NT2/D1 (cell line): ENCODE data around the gene GOLGA6C.

ENCODE experiments used
- SUZ12 ChIP-seq: IDR thresholded peaks from 2 replicates; pipeline ENCODE4 v1.6.1; 2011; ENCODE audit not compliant: insufficient read length, insufficient read depth; ENCODE audit errors: extremely low read depth
- YY1 ChIP-seq: IDR thresholded peaks from 2 replicates; pipeline ENCODE4 v1.6.1; 2011; ENCODE audit not compliant: insufficient read length, insufficient read depth
- ZNF274 ChIP-seq: IDR thresholded peaks from 2 replicates; pipeline ENCODE4 v1.6.1; 2011; ENCODE audit warnings: mild to moderate bottlenecking, low read depth, low read length

- TF ChIP-seq SUZ12 = no peak
- TF ChIP-seq YY1 = no peak
- TF ChIP-seq ZNF274 = no peak
Observed at GRCh38 chr15:75212200-75212858, 45.8 kb upstream of the GOLGA6C start.
